ENCODE results near the gene RPS6KA3. TPM values are rescaled to one million over a fixed set of nuclear protein-coding genes. Genes with fewer than 3 reads are reported as not detected.

Gene RPS6KA3
- total and polyA plus RNA-seq, 10 donors, result 8.4 to 85.9 (median 60.4) TPM

- peaks cover 0 to 69% (median 5%) of the 10 kb centered on the region in 6 donors for H3K36me3 ChIP-seq
- TF ChIP-seq POLR2A (IDR thresholded peaks at IDR 0.05), result no peak
- TF ChIP-seq CTCF (IDR thresholded peaks at IDR 0.05 in 8 of 11, conservative IDR thresholded peaks at IDR 0.05 in 3 of 11), result no peak
- no peak for TF ChIP-seq POLR2AphosphoS5 (IDR thresholded peaks at IDR 0.05)
- intact Hi-C loops (cut with DNase I; ENCODE audit: low total_unique reads), result no loop called here
- H3K4me3 ChIP-seq, result no peak overlapping the region
- 54 to 80% (median 68%) methylated on average over 4 of the region's 4 CpGs for WGBS, 5 donors
- H3K9me3 ChIP-seq, result no peaks in the 10 kb centered on the region
- H3K27ac ChIP-seq, result no peak overlapping the region
- peaks cover 0 to 23% (median 0%) of the 10 kb centered on the region in 6 donors for H3K4me1 ChIP-seq
- peaks cover 0 to 5% (median 0%) of the 10 kb centered on the region in 7 donors for H3K27me3 ChIP-seq (replicated peaks in 1 of 7)
- no peak for DNase-seq
Measured at GRCh38 chrX:20205927-20206708, 60.6 kb downstream of the RPS6KA3 start.

- H3K27ac ChIP-seq, result no peak overlapping the region
- no peaks in the 10 kb centered on the region for H3K9me3 ChIP-seq
- DNase-seq, result no peak
- H3K4me1 ChIP-seq, result peaks cover 0 to 6% (median 0%) of the 10 kb centered on the region in 6 donors
- H3K4me3 ChIP-seq, result no peak overlapping the region
- 41 to 58% (median 50%) methylated on average over 6 of the region's 6 CpGs for WGBS, 5 donors
- peaks cover 0 to 76% (median 5%) of the 10 kb centered on the region in 6 donors for H3K36me3 ChIP-seq
- H3K27me3 ChIP-seq (replicated peaks in 1 of 7), result peaks cover 0 to 5% (median 0%) of the 10 kb centered on the region in 7 donors
- intact Hi-C loops (cut with DNase I; ENCODE audit: low total_unique reads), result no loop called here
- TF ChIP-seq POLR2A (IDR thresholded peaks at IDR 0.05), result no peak
- no peak for TF ChIP-seq CTCF (IDR thresholded peaks at IDR 0.05 in 8 of 11, conservative IDR thresholded peaks at IDR 0.05 in 3 of 11)
- no peak for TF ChIP-seq POLR2AphosphoS5 (IDR thresholded peaks at IDR 0.05)
Measured at GRCh38 chrX:20204351-20204750, 62.4 kb downstream of the RPS6KA3 start.

GRCh38 chrX:20197641-20198210 lies 69.0 kb downstream of the RPS6KA3 start:
- intact Hi-C loops (cut with DNase I; ENCODE audit: low total_unique reads), result no loop called here
- no peak overlapping the region for H3K27ac ChIP-seq
- no peaks in the 10 kb centered on the region for H3K9me3 ChIP-seq
- no peaks in the 10 kb centered on the region for H3K4me1 ChIP-seq
- 57 to 80% (median 76%) methylated on average over 2 of the region's 2 CpGs for WGBS, 5 donors
- H3K27me3 ChIP-seq (replicated peaks in 1 of 7), result peaks cover 0 to 10% (median 0%) of the 10 kb centered on the region in 7 donors
- no peak for DNase-seq
- H3K36me3 ChIP-seq, result peaks cover 0 to 50% (median 1%) of the 10 kb centered on the region in 6 donors
- TF ChIP-seq POLR2AphosphoS5 (IDR thresholded peaks at IDR 0.05), result no peak
- TF ChIP-seq POLR2A (IDR thresholded peaks at IDR 0.05), result no peak
- no peak for TF ChIP-seq CTCF (IDR thresholded peaks at IDR 0.05 in 8 of 11, conservative IDR thresholded peaks at IDR 0.05 in 3 of 11)
- no peak overlapping the region for H3K4me3 ChIP-seq

- TF ChIP-seq POLR2A (IDR thresholded peaks at IDR 0.05) (no peak), POLR2AphosphoS5 (IDR thresholded peaks at IDR 0.05) (no peak), CTCF (IDR thresholded peaks at IDR 0.05 in 8 of 11, conservative IDR thresholded peaks at IDR 0.05 in 3 of 11) (no peak)
- no peak overlapping the region for H3K27ac ChIP-seq
- H3K4me1 ChIP-seq, result no peaks in the 10 kb centered on the region
- H3K4me3 ChIP-seq, result no peak overlapping the region
- peaks cover 0 to 85% (median 30%) of the 10 kb centered on the region in 6 donors for H3K36me3 ChIP-seq
- DNase-seq, result no peak
- intact Hi-C loops (cut with DNase I; ENCODE audit: low total_unique reads), result no loop called here
- no peaks in the 10 kb centered on the region for H3K9me3 ChIP-seq
- peaks cover 0 to 6% (median 0%) of the 10 kb centered on the region in 7 donors for H3K27me3 ChIP-seq (replicated peaks in 1 of 7)
Measured at GRCh38 chrX:20189171-20189570, 77.5 kb downstream of the RPS6KA3 start.

Measured in spleen (tissue), 11 donors.